Measurements from ENCODE around the gene CDH13.

- no peak for TF ChIP-seq SIN3A (IDR thresholded peaks at IDR 0.05; ENCODE audit: borderline replicate concordance, insufficient read depth, low read length)
- TF ChIP-seq, protein P1, sequence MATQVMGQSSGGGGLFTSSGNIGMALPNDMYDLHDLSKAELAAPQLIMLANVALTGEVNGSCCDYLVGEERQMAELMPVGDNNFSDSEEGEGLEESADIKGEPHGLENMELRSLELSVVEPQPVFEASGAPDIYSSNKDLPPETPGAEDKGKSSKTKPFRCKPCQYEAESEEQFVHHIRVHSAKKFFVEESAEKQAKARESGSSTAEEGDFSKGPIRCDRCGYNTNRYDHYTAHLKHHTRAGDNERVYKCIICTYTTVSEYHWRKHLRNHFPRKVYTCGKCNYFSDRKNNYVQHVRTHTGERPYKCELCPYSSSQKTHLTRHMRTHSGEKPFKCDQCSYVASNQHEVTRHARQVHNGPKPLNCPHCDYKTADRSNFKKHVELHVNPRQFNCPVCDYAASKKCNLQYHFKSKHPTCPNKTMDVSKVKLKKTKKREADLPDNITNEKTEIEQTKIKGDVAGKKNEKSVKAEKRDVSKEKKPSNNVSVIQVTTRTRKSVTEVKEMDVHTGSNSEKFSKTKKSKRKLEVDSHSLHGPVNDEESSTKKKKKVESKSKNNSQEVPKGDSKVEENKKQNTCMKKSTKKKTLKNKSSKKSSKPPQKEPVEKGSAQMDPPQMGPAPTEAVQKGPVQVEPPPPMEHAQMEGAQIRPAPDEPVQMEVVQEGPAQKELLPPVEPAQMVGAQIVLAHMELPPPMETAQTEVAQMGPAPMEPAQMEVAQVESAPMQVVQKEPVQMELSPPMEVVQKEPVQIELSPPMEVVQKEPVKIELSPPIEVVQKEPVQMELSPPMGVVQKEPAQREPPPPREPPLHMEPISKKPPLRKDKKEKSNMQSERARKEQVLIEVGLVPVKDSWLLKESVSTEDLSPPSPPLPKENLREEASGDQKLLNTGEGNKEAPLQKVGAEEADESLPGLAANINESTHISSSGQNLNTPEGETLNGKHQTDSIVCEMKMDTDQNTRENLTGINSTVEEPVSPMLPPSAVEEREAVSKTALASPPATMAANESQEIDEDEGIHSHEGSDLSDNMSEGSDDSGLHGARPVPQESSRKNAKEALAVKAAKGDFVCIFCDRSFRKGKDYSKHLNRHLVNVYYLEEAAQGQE (IDR thresholded peaks at IDR 0.05; ENCODE audit: insufficient read depth in 1 of 2, low read depth in 2 of 2, low read length in 2 of 2): no peak
- TF ChIP-seq POLR2AphosphoS5 (IDR thresholded peaks at IDR 0.05; ENCODE audit: low read depth, low read length): no peak
- no peak for TF ChIP-seq TAF1 (IDR thresholded peaks at IDR 0.05; ENCODE audit: borderline replicate concordance, insufficient read depth, low read length)
Measured at GRCh38 chr16:83835586-83836566, 1209.1 kb downstream of the CDH13 start.
